ENCODE data around the gene ZBTB33.

The ZBTB33 gene

DNA sequence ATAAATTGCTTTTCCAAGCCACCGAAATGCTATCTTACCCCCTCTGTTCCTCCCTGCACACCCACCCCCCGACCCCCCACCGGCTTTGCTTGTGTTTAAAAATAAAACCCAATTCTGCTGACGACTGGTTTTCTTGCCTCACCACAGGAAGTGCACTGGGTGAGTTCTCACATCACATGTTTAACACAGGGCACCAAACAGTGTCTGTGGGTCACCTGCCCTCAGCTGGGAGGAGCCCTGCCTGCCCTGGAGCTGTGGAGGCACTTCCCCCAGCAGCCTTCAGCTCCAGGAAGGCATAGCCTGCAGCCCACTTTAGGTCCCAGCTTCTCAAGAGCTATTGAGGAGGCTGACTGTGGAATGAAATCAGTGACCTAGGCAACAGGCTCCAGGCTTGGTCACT is 51.8 kb downstream of the ZBTB33 start:
- H3K9ac ChIP-seq (ENCODE audit: low read length in 5 of 5), result no peak overlapping the region
- no peaks in the 10 kb centered on the region for H3K36me3 ChIP-seq (ENCODE audit: control insufficient read depth in 5 of 5, insufficient read depth in 5 of 5, low read length in 5 of 5)
- peaks cover 0 to 5% (median 0%) of the 10 kb centered on the region in 5 donors for H3K4me1 ChIP-seq (ENCODE audit: control insufficient read depth in 5 of 5, insufficient read depth in 5 of 5, low read length in 5 of 5)
- H3K27ac ChIP-seq (ENCODE audit: low read depth, low read length), result no peak overlapping the region
- no peak overlapping the region for H3K4me3 ChIP-seq (ENCODE audit: low read depth in 1 of 5, low read length in 5 of 5)
- H3K27me3 ChIP-seq (ENCODE audit: control insufficient read depth in 5 of 5, insufficient read depth in 4 of 5, low read length in 5 of 5), result peaks cover 3 to 18% (median 17%) of the 10 kb centered on the region in 5 donors
- H3K9me3 ChIP-seq (ENCODE audit: control insufficient read depth in 5 of 5, low read length in 5 of 5), result no peaks in the 10 kb centered on the region

DNA sequence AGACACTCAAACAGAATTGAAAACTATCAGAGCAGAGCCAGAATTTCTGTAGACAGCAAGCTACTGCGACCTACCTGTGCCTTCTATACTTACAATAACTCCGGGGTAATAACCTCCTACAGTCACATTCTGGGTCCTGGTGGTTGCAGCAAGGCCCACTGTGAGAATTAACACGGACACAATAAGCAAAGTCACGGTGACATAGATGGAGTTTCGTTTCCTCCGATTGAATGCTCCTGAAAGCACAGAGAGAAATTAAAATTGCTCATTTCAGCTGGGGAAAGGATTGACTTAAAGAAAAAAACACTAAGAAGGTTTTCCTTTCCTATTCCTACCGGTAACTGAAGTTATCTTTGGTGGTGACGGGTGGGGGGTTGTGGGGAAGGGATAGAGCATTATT is 53.6 kb downstream of the ZBTB33 start:
- peaks cover 0 to 10% (median 4%) of the 10 kb centered on the region in 5 donors for H3K4me1 ChIP-seq (ENCODE audit: control insufficient read depth in 5 of 5, insufficient read depth in 5 of 5, low read length in 5 of 5)
- H3K9ac ChIP-seq (ENCODE audit: low read length in 5 of 5), result no peak overlapping the region
- no peak overlapping the region for H3K27ac ChIP-seq (ENCODE audit: low read depth, low read length)
- no peaks in the 10 kb centered on the region for H3K9me3 ChIP-seq (ENCODE audit: control insufficient read depth in 5 of 5, low read length in 5 of 5)
- no peak overlapping the region for H3K4me3 ChIP-seq (ENCODE audit: low read depth in 1 of 5, low read length in 5 of 5)
- H3K27me3 ChIP-seq (ENCODE audit: control insufficient read depth in 5 of 5, insufficient read depth in 4 of 5, low read length in 5 of 5), result peaks cover 15 to 36% (median 28%) of the 10 kb centered on the region in 5 donors
- H3K36me3 ChIP-seq (ENCODE audit: control insufficient read depth in 5 of 5, insufficient read depth in 5 of 5, low read length in 5 of 5), result no peaks in the 10 kb centered on the region

DNA sequence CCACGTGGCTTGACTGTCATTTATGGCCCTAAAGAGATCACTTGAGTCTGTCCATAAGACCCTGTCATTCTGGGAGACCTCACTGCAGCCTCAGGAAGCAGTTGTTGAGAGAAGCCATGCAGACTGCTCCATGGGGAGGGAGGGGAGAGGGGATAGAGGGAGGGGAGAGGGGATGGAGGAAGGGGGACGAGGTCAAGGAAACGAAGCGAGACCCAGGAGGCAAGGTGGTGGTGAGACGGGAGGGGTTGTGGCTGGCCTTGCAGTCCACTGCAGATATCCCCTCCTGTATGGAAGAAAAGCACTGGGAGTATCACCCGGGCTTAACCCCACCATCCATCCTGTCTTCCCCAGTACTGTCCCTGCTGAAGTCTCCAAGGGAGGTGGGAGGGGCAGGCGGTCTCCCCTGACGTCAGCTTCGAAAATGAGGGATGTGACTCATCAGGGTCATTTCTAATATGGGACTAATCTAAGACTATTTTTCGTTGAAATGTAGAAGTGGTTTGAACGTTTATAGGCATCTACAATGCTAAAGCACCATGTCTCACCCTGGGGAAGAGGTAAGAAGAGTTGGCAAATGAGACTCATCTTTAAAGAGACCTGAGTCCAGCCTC is 55.0 kb downstream of the ZBTB33 start:
- no peak overlapping the region for H3K9ac ChIP-seq (ENCODE audit: low read length in 5 of 5)
- no peaks in the 10 kb centered on the region for H3K36me3 ChIP-seq (ENCODE audit: control insufficient read depth in 5 of 5, insufficient read depth in 5 of 5, low read length in 5 of 5)
- peaks cover 20 to 46% (median 36%) of the 10 kb centered on the region in 5 donors for H3K27me3 ChIP-seq (ENCODE audit: control insufficient read depth in 5 of 5, insufficient read depth in 4 of 5, low read length in 5 of 5)
- H3K27ac ChIP-seq (ENCODE audit: low read depth, low read length), result no peak overlapping the region
- H3K4me3 ChIP-seq (ENCODE audit: low read depth in 1 of 5, low read length in 5 of 5), result no peak overlapping the region
- H3K9me3 ChIP-seq (ENCODE audit: control insufficient read depth in 5 of 5, low read length in 5 of 5), result peaks cover 0 to 3% (median 0%) of the 10 kb centered on the region in 5 donors
- H3K4me1 ChIP-seq (ENCODE audit: control insufficient read depth in 5 of 5, insufficient read depth in 5 of 5, low read length in 5 of 5), result peaks cover 0 to 23% (median 16%) of the 10 kb centered on the region in 5 donors

DNA sequence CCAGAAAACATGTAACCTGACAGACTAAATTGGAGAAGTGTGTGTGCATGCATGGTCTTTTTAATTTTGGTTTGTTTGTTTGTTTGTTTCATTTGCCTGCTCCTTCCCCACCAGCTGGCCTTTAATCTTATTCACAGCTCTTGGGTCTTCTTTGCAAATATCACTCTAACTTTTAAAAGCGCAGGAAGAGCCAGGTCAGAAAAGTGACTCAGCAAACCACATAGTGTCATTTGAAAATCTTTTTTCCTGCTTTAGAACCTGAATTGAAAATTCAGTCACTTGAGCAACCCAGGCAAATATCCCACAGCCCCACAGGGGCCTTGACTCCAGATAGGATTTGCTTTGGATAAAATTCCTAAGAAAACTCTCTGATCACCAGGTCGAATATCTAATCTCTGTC is 56.0 kb downstream of the ZBTB33 start:
- Histone ChIP-seq H3K9ac (ENCODE audit: low read length in 5 of 5) (no peak overlapping the region), H3K4me3 (ENCODE audit: low read depth in 1 of 5, low read length in 5 of 5) (no peak overlapping the region), H3K9me3 (ENCODE audit: control insufficient read depth in 5 of 5, low read length in 5 of 5) (peaks cover 0 to 3% (median 0%) of the 10 kb centered on the region in 5 donors), H3K4me1 (ENCODE audit: control insufficient read depth in 5 of 5, insufficient read depth in 5 of 5, low read length in 5 of 5) (peaks cover 0 to 31% (median 22%) of the 10 kb centered on the region in 5 donors), H3K27ac (ENCODE audit: low read depth, low read length) (no peak overlapping the region), H3K27me3 (ENCODE audit: control insufficient read depth in 5 of 5, insufficient read depth in 4 of 5, low read length in 5 of 5) (peaks cover 26 to 55% (median 43%) of the 10 kb centered on the region in 5 donors), H3K36me3 (ENCODE audit: control insufficient read depth in 5 of 5, insufficient read depth in 5 of 5, low read length in 5 of 5) (no peaks in the 10 kb centered on the region)
